ENCODE results near the gene TTN.

- no peak for TF ChIP-seq POLR2AphosphoS5 (IDR thresholded peaks at IDR 0.05; ENCODE audit: low read depth, low read length)
- TF ChIP-seq POLR2A (IDR thresholded peaks at IDR 0.05; ENCODE audit: low read depth, low read length): no peak
- TF ChIP-seq TAF1 (IDR thresholded peaks at IDR 0.05; ENCODE audit: borderline replicate concordance, low read depth, low read length): no peak
These were observed 156.7 kb downstream of the TTN start for GRCh38 chr2:178650554-178650953.
